Small intestine (tissue), 7 donors: Measurements from ENCODE around the gene C19orf73. TPM values are rescaled to one million over a fixed set of nuclear protein-coding genes. Genes with fewer than 3 reads are reported as not detected.

ENCODE experiments used
- DNase-seq, 2 donors: peaks; one replicate each; pipeline versions ENCODE4 v3.0.0 to v3.0.0-alpha.2; 2013
- FAIRE-seq: peaks from 2 replicates; lab custom pipeline; 2012; peaks lifted over from hg19 to GRCh38; lab: Jason Lieb, UNC
- H3K27ac ChIP-seq, 3 donors: one replicate each; pipeline ENCODE4 v1.5.1; 2013; ENCODE audit warnings: low read length in 2 of 3, mild to moderate bottlenecking in 2 of 3, control low read depth in 1 of 3, inconsistent platforms in 1 of 3, low read depth in 1 of 3, moderate library complexity in 1 of 3
- H3K27me3 ChIP-seq, 3 donors: one replicate each; pipeline ENCODE4 v1.6.1; 2013; ENCODE audit warnings: low read length in 3 of 3, inconsistent platforms in 1 of 3; ENCODE audit not compliant: control insufficient read depth in 3 of 3, insufficient read depth in 3 of 3
- H3K36me3 ChIP-seq, 3 donors: one replicate each; pipeline ENCODE4 v1.6.1; 2013; ENCODE audit warnings: low read length in 3 of 3, inconsistent platforms in 1 of 3, low read depth in 1 of 3, mild to moderate bottlenecking in 1 of 3, moderate library complexity in 1 of 3; ENCODE audit not compliant: control insufficient read depth in 3 of 3, insufficient read depth in 2 of 3
- H3K4me1 ChIP-seq, 3 donors: one replicate each; pipeline ENCODE4 v1.6.1; 2013; ENCODE audit warnings: low read length in 2 of 3, inconsistent platforms in 1 of 3, low read depth in 1 of 3, mild to moderate bottlenecking in 1 of 3, moderate library complexity in 1 of 3; ENCODE audit not compliant: control insufficient read depth in 3 of 3, insufficient read depth in 2 of 3
- H3K4me3 ChIP-seq, 3 donors: one replicate each; pipeline ENCODE4 v1.5.1; 2013; ENCODE audit warnings: low read length in 3 of 3, control low read depth in 1 of 3, inconsistent platforms in 1 of 3, low read depth in 1 of 3, mild to moderate bottlenecking in 1 of 3, moderate library complexity in 1 of 3
- H3K9me3 ChIP-seq, 2 donors: one replicate each; pipeline ENCODE4 v1.6.1; 2013; ENCODE audit warnings: low read depth in 1 of 2, low read length in 1 of 2; ENCODE audit not compliant: control insufficient read depth in 2 of 2, insufficient read depth in 1 of 2
- WGBS, 3 donors: extraction: QIAGEN DNeasy Blood & Tissue Kit; methylation state at CpG; one replicate each; pipeline ENCODE4 v1.1.7; 2013; 5-methylcytosine and 5-hydroxymethylcytosine counted together
- polyA plus RNA-seq, 4 donors: library from polyadenylated mRNA; stranded (reverse) in 3 of 4; unstranded in 1 of 4; fragments of 200-250 nt in 3 of 4; fragments of 120-200 nt in 1 of 4; gene quantifications; one replicate each; pipeline versions ENCODE4 v1.2.1 to v1.2.3, GENCODE V29; 2013
- donor health status: healthy with polysubstance abuse.
- donor health status: control.
- donor health status: control.
- donor health status: Bipolar disorder and iron deficiency.
- donor health status: healthy.

Gene C19orf73
- polyA plus RNA-seq, 4 donors, result 1.4 to 7.6 (median 4.4) TPM

GRCh38 chr19:49103331-49104085, 15.4 kb downstream of the C19orf73 start:
- Histone ChIP-seq H3K27ac (no peak overlapping the region), H3K27me3 (no peaks in the 10 kb centered on the region), H3K4me1 (no peaks in the 10 kb centered on the region), H3K9me3 (no peaks in the 10 kb centered on the region), H3K4me3 (no peak overlapping the region), H3K36me3 (peaks cover 24 to 97% (median 33%) of the 10 kb centered on the region in 3 donors)
- FAIRE-seq, result no peak
- DNase-seq, result no peak
- WGBS, 3 donors, result 88 to 90% (median 89%) methylated on average over 27 to 33 of the region's 33 CpGs

GRCh38 chr19:49102303-49102702, 16.6 kb downstream of the C19orf73 start:
- WGBS, 3 donors, result 86 to 92% (median 88%) methylated on average over 12 of the region's 12 CpGs
- Histone ChIP-seq H3K27me3 (no peaks in the 10 kb centered on the region), H3K27ac (no peak overlapping the region), H3K36me3 (peaks cover 25 to 97% (median 30%) of the 10 kb centered on the region in 3 donors), H3K4me1 (no peaks in the 10 kb centered on the region), H3K4me3 (no peak overlapping the region), H3K9me3 (no peaks in the 10 kb centered on the region)
- no peak for FAIRE-seq
- DNase-seq, result no peak

GRCh38 chr19:49101160-49101559, 17.8 kb downstream of the C19orf73 start:
- Histone ChIP-seq H3K36me3 (peaks cover 25 to 97% (median 30%) of the 10 kb centered on the region in 3 donors), H3K4me3 (no peak overlapping the region), H3K27ac (no peak overlapping the region), H3K27me3 (no peaks in the 10 kb centered on the region), H3K4me1 (no peaks in the 10 kb centered on the region), H3K9me3 (no peaks in the 10 kb centered on the region)
- 84 to 86% (median 85%) methylated on average over 12 of the region's 12 CpGs for WGBS, 3 donors
- no peak for FAIRE-seq
- no peak for DNase-seq

- H3K27me3 ChIP-seq, result no peaks in the 10 kb centered on the region
- H3K9me3 ChIP-seq, result no peaks in the 10 kb centered on the region
- peaks cover 25 to 96% (median 30%) of the 10 kb centered on the region in 3 donors for H3K36me3 ChIP-seq
- WGBS, 3 donors, result 81 to 87% (median 81%) methylated on average over 4 of the region's 4 CpGs
- no peaks in the 10 kb centered on the region for H3K4me1 ChIP-seq
- no peak for FAIRE-seq
- no peak for DNase-seq
- H3K27ac ChIP-seq, result no peak overlapping the region
- no peak overlapping the region for H3K4me3 ChIP-seq
Measured at GRCh38 chr19:49098795-49099194, 20.1 kb downstream of the C19orf73 start.

GRCh38 chr19:49097453-49098288, 21.3 kb downstream of the C19orf73 start:
- no peak for FAIRE-seq

GRCh38 chr19:49094505-49095482, 24.1 kb downstream of the C19orf73 start:
- Histone ChIP-seq H3K9me3 (no peaks in the 10 kb centered on the region), H3K27me3 (no peaks in the 10 kb centered on the region), H3K36me3 (peaks cover 26 to 96% (median 28%) of the 10 kb centered on the region in 3 donors), H3K4me1 (no peaks in the 10 kb centered on the region), H3K4me3 (no peak overlapping the region), H3K27ac (no peak overlapping the region)
- DNase-seq, result no peak
- 82% methylated on average over 23 of the region's 23 CpGs for WGBS, 3 donors
- no peak for FAIRE-seq

More at GRCh38 chr19:49097453-49098288, 21.3 kb downstream of the C19orf73 start:
- WGBS, 3 donors, result 54 to 58% (median 57%) methylated on average over 8 of the region's 8 CpGs
- DNase-seq, result peak; percentile 74
- H3K27ac ChIP-seq, result no peak overlapping the region
- no peaks in the 10 kb centered on the region for H3K4me1 ChIP-seq
- H3K4me3 ChIP-seq, result no peak overlapping the region
- H3K9me3 ChIP-seq, result no peaks in the 10 kb centered on the region
- H3K36me3 ChIP-seq, result peaks cover 27 to 96% (median 30%) of the 10 kb centered on the region in 3 donors
- H3K27me3 ChIP-seq, result no peaks in the 10 kb centered on the region

GRCh38 chr19:49092686-49093085, 26.3 kb downstream of the C19orf73 start:
- WGBS, 3 donors, result 93% methylated on average over 6 of the region's 6 CpGs
- FAIRE-seq, result no peak
- H3K36me3 ChIP-seq, result peaks cover 14 to 86% (median 17%) of the 10 kb centered on the region in 3 donors

More at GRCh38 chr19:49092686-49093085, 26.3 kb downstream of the C19orf73 start:
- Histone ChIP-seq H3K27me3 (no peaks in the 10 kb centered on the region), H3K4me3 (no peak overlapping the region), H3K4me1 (no peaks in the 10 kb centered on the region), H3K9me3 (no peaks in the 10 kb centered on the region), H3K27ac (no peak overlapping the region)
- DNase-seq, result no peak
